Neutrophil (primary cell): Measurements from ENCODE around the gene FPGS.
A peak's percentile ranks its signal among the peaks of the same experiment; 100 is the strongest.

Source experiments
- H3K27ac ChIP-seq: fragments of 200-600 bp; sonication (generic); 2 replicates; pipeline ENCODE4 v1.5.1; 2016; ENCODE audit warnings: mild to moderate bottlenecking, moderate library complexity
- H3K27me3 ChIP-seq: fragments of 200-600 bp; sonication (generic); 2 replicates; pipeline ENCODE4 v1.6.0; 2016; ENCODE audit warnings: mild to moderate bottlenecking
- H3K36me3 ChIP-seq: fragments of 200-600 bp; sonication (generic); 2 replicates; pipeline ENCODE4 v1.5.1; 2017
- H3K4me1 ChIP-seq, 2 experiments: fragments of 200-600 bp in 1 of 2; sonication (generic) in 1 of 2; 1 replicate in 1 of 2; 2 replicates in 1 of 2; pipeline versions ENCODE4 v1.5.1 to v1.6.1; 2013 to 2016; ENCODE audit warnings: low read depth in 1 of 2, low read length in 1 of 2, mild to moderate bottlenecking in 1 of 2, moderate library complexity in 1 of 2; ENCODE audit not compliant: control insufficient read depth in 1 of 2, insufficient read depth in 1 of 2
- H3K4me3 ChIP-seq, 2 experiments: fragments of 200-600 bp in 1 of 2; sonication (generic) in 1 of 2; 1 replicate in 1 of 2; 2 replicates in 1 of 2; pipeline ENCODE4 v1.5.1; 2013 to 2016; ENCODE audit warnings: low read depth in 1 of 2, low read length in 1 of 2, mild to moderate bottlenecking in 1 of 2, moderate library complexity in 1 of 2
- H3K9me3 ChIP-seq: fragments of 200-600 bp; sonication (generic); 2 replicates; pipeline ENCODE4 v1.5.1; 2016
- TF ChIP-seq, protein P1 (sequence below): fragments of 200-600 bp; sonication (generic); IDR thresholded peaks from 2 replicates; pipeline ENCODE4 v1.5.1; 2016; ENCODE audit warnings: antibody characterized with exemption

FPGS gene

DNA sequence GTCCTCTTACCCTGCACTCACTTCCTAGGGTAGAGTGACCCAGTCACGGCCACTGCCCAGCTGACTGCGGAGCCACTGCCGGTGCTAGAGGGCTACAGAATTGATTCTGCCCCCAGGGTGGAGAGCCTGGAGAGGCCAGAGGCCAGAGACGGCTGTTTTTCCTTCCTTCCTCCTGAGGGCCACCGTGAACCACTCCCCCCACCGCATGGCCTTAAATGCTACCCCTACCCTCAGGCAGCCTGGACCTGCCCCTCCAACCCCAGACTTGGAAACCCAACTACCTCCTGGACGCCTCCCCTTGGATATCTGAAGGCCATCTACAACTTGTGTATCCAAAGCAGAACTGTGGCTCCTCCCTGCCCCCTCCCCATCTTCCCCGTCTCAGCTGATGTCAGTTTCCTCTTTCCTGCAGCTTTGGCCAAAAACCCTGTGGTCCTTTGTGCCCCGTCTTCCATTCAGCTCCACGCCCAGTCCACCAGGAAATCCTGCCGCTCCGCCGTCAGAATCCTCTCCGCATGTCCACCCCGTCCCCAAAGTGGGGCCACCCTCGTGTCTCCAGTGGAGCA, 40.5 kb upstream of the FPGS start:
- TF ChIP-seq, protein P1, sequence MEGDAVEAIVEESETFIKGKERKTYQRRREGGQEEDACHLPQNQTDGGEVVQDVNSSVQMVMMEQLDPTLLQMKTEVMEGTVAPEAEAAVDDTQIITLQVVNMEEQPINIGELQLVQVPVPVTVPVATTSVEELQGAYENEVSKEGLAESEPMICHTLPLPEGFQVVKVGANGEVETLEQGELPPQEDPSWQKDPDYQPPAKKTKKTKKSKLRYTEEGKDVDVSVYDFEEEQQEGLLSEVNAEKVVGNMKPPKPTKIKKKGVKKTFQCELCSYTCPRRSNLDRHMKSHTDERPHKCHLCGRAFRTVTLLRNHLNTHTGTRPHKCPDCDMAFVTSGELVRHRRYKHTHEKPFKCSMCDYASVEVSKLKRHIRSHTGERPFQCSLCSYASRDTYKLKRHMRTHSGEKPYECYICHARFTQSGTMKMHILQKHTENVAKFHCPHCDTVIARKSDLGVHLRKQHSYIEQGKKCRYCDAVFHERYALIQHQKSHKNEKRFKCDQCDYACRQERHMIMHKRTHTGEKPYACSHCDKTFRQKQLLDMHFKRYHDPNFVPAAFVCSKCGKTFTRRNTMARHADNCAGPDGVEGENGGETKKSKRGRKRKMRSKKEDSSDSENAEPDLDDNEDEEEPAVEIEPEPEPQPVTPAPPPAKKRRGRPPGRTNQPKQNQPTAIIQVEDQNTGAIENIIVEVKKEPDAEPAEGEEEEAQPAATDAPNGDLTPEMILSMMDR = no peak
- Histone ChIP-seq H3K4me3 (peak overlapping the region; percentile 18 to 33), H3K4me1 (peaks cover 28 to 32% of the 10 kb centered on the region in 2 experiments), H3K27me3 (no peaks in the 10 kb centered on the region), H3K27ac (peak overlapping the region; percentile 77), H3K9me3 (no peaks in the 10 kb centered on the region), H3K36me3 (peaks cover 83% of the 10 kb centered on the region)

DNA sequence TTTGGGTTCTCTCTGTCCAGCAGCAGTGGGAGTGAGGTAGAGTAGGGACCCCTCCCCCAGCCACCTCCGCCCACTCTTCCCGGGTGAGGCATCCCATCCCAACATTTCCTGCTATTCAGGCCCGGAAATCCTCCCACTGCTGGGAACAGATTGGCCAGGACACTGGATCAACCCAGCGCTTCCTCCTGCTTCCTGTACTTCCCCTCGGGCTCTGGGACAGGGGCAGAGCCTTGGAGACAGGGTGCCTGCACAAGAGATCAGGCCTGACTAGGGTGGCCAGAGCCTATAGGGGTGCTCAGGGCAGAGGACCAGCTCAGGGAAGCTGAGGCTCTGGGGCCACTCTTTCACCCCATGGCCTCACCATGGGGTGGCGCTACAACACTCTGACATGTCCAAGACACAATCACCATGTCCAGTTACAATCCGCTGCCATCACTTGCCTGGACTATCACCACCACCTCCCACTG, 38.7 kb upstream of the FPGS start:
- H3K4me3 ChIP-seq = no peak overlapping the region
- peaks cover 45 to 49% of the 10 kb centered on the region in 2 experiments for H3K4me1 ChIP-seq
- H3K36me3 ChIP-seq = peaks cover 83% of the 10 kb centered on the region

DNA sequence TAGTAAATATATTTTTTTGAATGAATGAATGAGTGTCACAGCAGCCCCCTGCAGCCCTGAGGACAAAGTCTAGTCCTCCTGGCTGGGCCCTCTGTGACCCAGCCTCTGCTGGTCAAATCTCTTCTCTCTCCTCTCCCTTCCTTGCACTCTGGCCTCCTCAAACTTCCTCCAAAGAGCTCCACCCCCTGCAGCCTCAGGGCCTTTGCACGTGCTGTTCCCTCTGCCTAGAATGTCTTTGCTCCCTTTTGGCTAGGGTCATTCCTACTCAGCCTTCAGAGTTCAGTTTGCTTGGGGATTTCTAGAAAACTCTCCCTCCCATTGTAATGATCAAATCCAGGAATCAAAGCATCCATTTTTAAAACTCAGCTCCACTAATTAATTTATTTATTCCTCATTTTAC, 37.3 kb upstream of the FPGS start:
- Histone ChIP-seq H3K27me3 (no peaks in the 10 kb centered on the region), H3K4me3 (no peak overlapping the region), H3K36me3 (peaks cover 77% of the 10 kb centered on the region), H3K4me1 (peaks cover 60 to 64% of the 10 kb centered on the region in 2 experiments), H3K27ac (peak overlapping the region; percentile 34), H3K9me3 (no peaks in the 10 kb centered on the region)
- TF ChIP-seq, protein P1 = no peak

More for the DNA sequence above, 38.7 kb upstream of the FPGS start:
- H3K27ac ChIP-seq = peak overlapping the region; percentile 57
- H3K9me3 ChIP-seq = no peaks in the 10 kb centered on the region
- TF ChIP-seq, protein P1 = peak; percentile 53
- H3K27me3 ChIP-seq = no peaks in the 10 kb centered on the region

DNA sequence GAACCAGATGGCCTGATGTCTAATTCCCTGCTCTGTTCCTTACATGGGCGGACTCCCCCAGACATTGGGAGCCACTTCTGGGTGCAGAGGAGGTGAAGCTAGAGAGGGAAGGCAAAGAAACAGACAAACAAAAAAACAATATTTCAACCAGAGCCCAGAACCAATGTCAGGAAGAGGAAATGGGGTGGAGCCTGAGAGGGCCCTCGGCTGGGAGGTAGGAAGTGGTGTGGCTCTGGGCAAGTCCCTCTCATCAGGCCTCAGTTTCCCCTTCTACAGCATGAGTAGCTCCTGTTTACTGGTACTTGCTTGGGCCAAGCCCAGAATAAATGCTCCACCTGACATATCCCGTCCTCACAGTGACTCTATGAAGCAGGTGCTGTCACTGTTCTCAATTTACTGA, 35.3 kb upstream of the FPGS start:
- H3K4me3 ChIP-seq = no peak overlapping the region
- peaks cover 65 to 69% of the 10 kb centered on the region in 2 experiments for H3K4me1 ChIP-seq
- no peaks in the 10 kb centered on the region for H3K27me3 ChIP-seq
- peak overlapping the region; percentile 29 for H3K27ac ChIP-seq
- H3K9me3 ChIP-seq = no peaks in the 10 kb centered on the region
- peaks cover 77% of the 10 kb centered on the region for H3K36me3 ChIP-seq
- TF ChIP-seq, protein P1 = no peak

DNA sequence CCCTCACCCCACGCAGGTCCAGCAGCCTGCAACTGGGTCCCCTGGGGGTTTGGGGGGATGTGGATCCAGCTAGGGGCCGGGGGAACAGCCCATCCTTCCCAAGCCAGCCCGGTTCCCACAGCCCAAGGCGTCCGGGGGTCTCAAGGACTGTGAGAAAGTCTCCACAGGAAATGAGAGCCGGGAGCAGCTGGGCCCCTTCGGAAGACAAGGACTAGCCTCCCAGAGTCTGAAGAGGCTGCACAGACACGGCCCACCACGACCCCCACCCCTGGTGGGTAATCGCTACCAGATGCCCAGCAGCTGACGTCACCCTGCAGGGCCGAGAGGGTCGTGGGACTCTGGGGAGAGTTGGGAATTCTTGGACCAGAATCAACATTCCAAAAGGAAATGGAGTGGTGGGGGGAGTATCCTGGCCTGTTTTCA, 34.8 kb upstream of the FPGS start:
- H3K4me1 ChIP-seq = peaks cover 62 to 69% of the 10 kb centered on the region in 2 experiments
- TF ChIP-seq, protein P1 = no peak
- peaks cover 82% of the 10 kb centered on the region for H3K36me3 ChIP-seq
- H3K4me3 ChIP-seq = no peak overlapping the region
- H3K27me3 ChIP-seq = no peaks in the 10 kb centered on the region
- no peaks in the 10 kb centered on the region for H3K9me3 ChIP-seq
- H3K27ac ChIP-seq = peak overlapping the region; percentile 39
